Measurements from ENCODE around the gene PPFIBP1. TPM values are rescaled to one million over a fixed set of nuclear protein-coding genes. Genes with fewer than 3 reads are reported as not detected.

PPFIBP1 gene
- total and polyA plus RNA-seq, 2 donors (not counting 1 experiment from before 2014, with no cell fraction given) = 3.3 to 15.0 TPM

DNA sequence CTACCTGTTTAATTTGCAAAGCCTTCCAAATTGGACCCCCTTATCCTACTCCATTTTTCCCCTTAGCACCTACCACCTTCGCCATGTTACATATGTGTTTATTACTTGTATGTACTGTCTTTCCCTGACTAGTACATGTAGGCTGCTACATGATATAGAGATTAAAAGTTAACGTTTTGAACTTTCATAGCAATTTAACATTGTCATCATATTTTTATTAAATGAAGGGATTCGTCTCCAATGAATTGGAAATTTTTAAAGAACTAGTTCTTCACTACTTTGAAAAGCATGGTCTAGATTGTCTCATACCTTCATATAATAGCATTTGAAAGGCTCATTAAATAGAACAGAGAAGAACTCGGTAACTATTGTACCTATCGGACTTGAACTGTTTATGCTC, 107.4 kb downstream of the PPFIBP1 start:
- no peak overlapping the region for H2AFZ ChIP-seq (ENCODE audit: insufficient read depth, low read depth, low read length, poor library complexity, severe bottlenecking)
- H3K4me1 ChIP-seq (ENCODE audit: control insufficient read depth in 2 of 2, insufficient read depth in 2 of 2, low read length in 2 of 2) = no peaks in the 10 kb centered on the region
- no peak for ATAC-seq (ENCODE audit: low read depth)
- Mint-ChIP-seq H3K4me3 (no peak overlapping the region), H3K4me1 (no peaks in the 10 kb centered on the region), H3K9me3 (ENCODE audit: insufficient read depth) (no peaks in the 10 kb centered on the region), H3K27ac (no peak overlapping the region), H3K27me3 (no peaks in the 10 kb centered on the region)
- no peak for DNase-seq
- intact Hi-C loops (cut with micrococcal nuclease) = no loop called here
- peaks cover 0 to 1% (median 0%) of the 10 kb centered on the region in 3 donors for H3K9me3 ChIP-seq (ENCODE audit: control extremely low read depth in 1 of 3, control insufficient read depth in 2 of 3, insufficient read depth in 1 of 3, low read length in 2 of 3)
- no peaks in the 10 kb centered on the region for H3K27me3 ChIP-seq (replicated peaks in 1 of 4; ENCODE audit: control extremely low read depth in 1 of 4, control insufficient read depth in 3 of 4, insufficient read depth in 4 of 4, low read length in 3 of 4)
- no peak overlapping the region for H3K4me2 ChIP-seq (replicated peaks; ENCODE audit: low read depth, low read length, poor library complexity, severe bottlenecking)
- CTCF ChIA-PET = no interaction called here
- POLR2A ChIA-PET = no interaction called here
- no peak overlapping the region for H3K9ac ChIP-seq (ENCODE audit: low read length)
- TF ChIP-seq EZH2 (IDR thresholded peaks at IDR 0.05; ENCODE audit: borderline replicate concordance, insufficient read depth, low read depth, low read length, poor library complexity, severe bottlenecking) (no peak), CTCF (IDR thresholded peaks at IDR 0.05) (no peak)
- H3K36me3 ChIP-seq (replicated peaks in 1 of 2; ENCODE audit: control extremely low read depth in 1 of 2, control insufficient read depth in 1 of 2, extremely low read depth in 1 of 2, insufficient read depth in 2 of 2, low read length in 1 of 2) = no peaks in the 10 kb centered on the region
- no peaks in the 10 kb centered on the region for H3K79me2 ChIP-seq (ENCODE audit: control insufficient read depth, insufficient read depth, low read length)
- no peaks in the 10 kb centered on the region for H4K20me1 ChIP-seq (ENCODE audit: control insufficient read depth, insufficient read depth, low read length, poor library complexity, severe bottlenecking)
- H3K4me3 ChIP-seq (ENCODE audit: control extremely low read depth in 1 of 5, extremely low read depth in 1 of 5, insufficient read depth in 1 of 5, low read depth in 2 of 5, low read length in 4 of 5) = no peak overlapping the region
- no peak overlapping the region for H3K27ac ChIP-seq (ENCODE audit: low read length in 2 of 2)
- WGBS (ENCODE audit: insufficient coverage) = no CpG with 5 or more reads among the region's 5 CpGs

DNA sequence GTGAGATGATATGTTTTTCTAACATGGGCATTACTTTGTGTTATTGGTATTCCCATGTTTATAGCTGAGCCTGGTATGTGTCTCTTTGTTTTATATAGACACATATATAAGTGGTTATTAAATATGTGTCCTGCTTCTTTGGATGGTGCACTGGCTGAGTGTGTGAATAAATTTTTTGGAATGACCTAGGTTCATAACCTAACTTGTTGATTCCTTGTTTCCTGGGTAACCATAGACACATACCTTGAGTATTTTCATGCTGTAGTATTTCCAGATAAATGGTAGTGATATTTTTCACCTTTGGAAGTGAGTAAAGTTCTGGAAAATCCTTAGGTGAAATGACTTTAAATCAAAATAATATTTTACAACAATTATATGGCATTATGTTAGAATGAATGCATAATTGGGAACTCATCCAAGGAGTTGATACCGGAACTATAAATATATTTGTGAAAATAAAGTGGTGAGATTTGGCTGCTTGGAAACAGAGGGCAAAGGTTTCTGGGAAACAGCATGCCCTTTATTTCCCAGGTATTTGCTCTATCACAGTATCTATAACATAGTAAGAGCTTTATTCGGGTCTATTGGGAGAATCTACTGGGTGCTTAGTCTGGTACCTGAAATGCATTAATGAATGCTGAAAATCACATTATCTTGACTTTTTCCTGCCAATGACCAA, 107.9 kb downstream of the PPFIBP1 start:
- H3K27ac ChIP-seq (ENCODE audit: low read length in 2 of 2) = no peak overlapping the region
- no peaks in the 10 kb centered on the region for H3K4me1 ChIP-seq (ENCODE audit: control insufficient read depth in 2 of 2, insufficient read depth in 2 of 2, low read length in 2 of 2)
- no peak for TF ChIP-seq EZH2 (IDR thresholded peaks at IDR 0.05; ENCODE audit: borderline replicate concordance, insufficient read depth, low read depth, low read length, poor library complexity, severe bottlenecking)
- TF ChIP-seq CTCF (IDR thresholded peaks at IDR 0.05) = no peak
- H4K20me1 ChIP-seq (ENCODE audit: control insufficient read depth, insufficient read depth, low read length, poor library complexity, severe bottlenecking) = no peaks in the 10 kb centered on the region
- no peak for DNase-seq
- ATAC-seq (ENCODE audit: low read depth) = no peak
- H3K9ac ChIP-seq (ENCODE audit: low read length) = no peak overlapping the region
- H3K4me1 Mint-ChIP-seq = no peaks in the 10 kb centered on the region
- WGBS (ENCODE audit: insufficient coverage) = no CpG with 5 or more reads among the region's 2 CpGs
- H3K9me3 ChIP-seq (ENCODE audit: control extremely low read depth in 1 of 3, control insufficient read depth in 2 of 3, insufficient read depth in 1 of 3, low read length in 2 of 3) = peaks cover 0 to 1% (median 0%) of the 10 kb centered on the region in 3 donors
- intact Hi-C loops (cut with micrococcal nuclease) = no loop called here
- no peak overlapping the region for H3K4me3 Mint-ChIP-seq
- H2AFZ ChIP-seq (ENCODE audit: insufficient read depth, low read depth, low read length, poor library complexity, severe bottlenecking) = no peak overlapping the region
- no peaks in the 10 kb centered on the region for H3K27me3 Mint-ChIP-seq
- no peaks in the 10 kb centered on the region for H3K79me2 ChIP-seq (ENCODE audit: control insufficient read depth, insufficient read depth, low read length)
- H3K27me3 ChIP-seq (replicated peaks in 1 of 4; ENCODE audit: control extremely low read depth in 1 of 4, control insufficient read depth in 3 of 4, insufficient read depth in 4 of 4, low read length in 3 of 4) = no peaks in the 10 kb centered on the region
- no peaks in the 10 kb centered on the region for H3K36me3 ChIP-seq (replicated peaks in 1 of 2; ENCODE audit: control extremely low read depth in 1 of 2, control insufficient read depth in 1 of 2, extremely low read depth in 1 of 2, insufficient read depth in 2 of 2, low read length in 1 of 2)
- POLR2A ChIA-PET = no interaction called here
- H3K4me3 ChIP-seq (ENCODE audit: control extremely low read depth in 1 of 5, extremely low read depth in 1 of 5, insufficient read depth in 1 of 5, low read depth in 2 of 5, low read length in 4 of 5) = no peak overlapping the region
- H3K4me2 ChIP-seq (replicated peaks; ENCODE audit: low read depth, low read length, poor library complexity, severe bottlenecking) = no peak overlapping the region
- CTCF ChIA-PET = no interaction called here
- H3K27ac Mint-ChIP-seq = no peak overlapping the region
- no peaks in the 10 kb centered on the region for H3K9me3 Mint-ChIP-seq (ENCODE audit: insufficient read depth)
